Uterus (tissue), 4 donors: Measurements from ENCODE around the gene GATD1. TPM values are rescaled to one million over a fixed set of nuclear protein-coding genes. Genes with fewer than 3 reads are reported as not detected.

Experiments used
- DNase-seq, 2 donors: peaks; one replicate each; pipeline ENCODE4 v3.0.0-alpha.2; 2019 to 2020
- H3K27ac ChIP-seq, 2 donors: fragments of 200-600 bp; sonication (generic); 1 replicate in 1 of 2; 2 replicates in 1 of 2; pipeline ENCODE4 v1.5.1; 2016 to 2018
- H3K27me3 ChIP-seq, 2 donors: fragments of 200-600 bp; sonication (generic); one replicate each; pipeline ENCODE4 v1.5.1; 2018 to 2019; ENCODE audit warnings: control low read depth in 1 of 2
- H3K36me3 ChIP-seq, 2 donors: fragments of 200-600 bp; sonication (generic); one replicate each; pipeline ENCODE4 v1.5.1; 2019; ENCODE audit warnings: control low read depth in 1 of 2
- H3K4me1 ChIP-seq, 2 donors: fragments of 200-600 bp; sonication (generic); one replicate each; pipeline ENCODE4 v1.5.1; 2018 to 2019; ENCODE audit warnings: control low read depth in 1 of 2
- H3K4me3 ChIP-seq, 2 donors: fragments of 200-600 bp; sonication (generic); 1 replicate in 1 of 2; 2 replicates in 1 of 2; pipeline ENCODE4 v1.5.1; 2018 to 2019; ENCODE audit warnings: mild to moderate bottlenecking in 1 of 2
- H3K9me3 ChIP-seq, 2 donors: fragments of 200-600 bp; sonication (generic); one replicate each; pipeline ENCODE4 v1.5.1; 2019; ENCODE audit warnings: control low read depth in 1 of 2
- CTCF ChIP-seq, 4 experiments: fragments of 200-600 bp in 2 of 4; fragments of 450-650 bp in 2 of 4; sonication (generic) in 2 of 4; IDR thresholded peaks; one replicate each; pipeline ENCODE4 v1.5.1; 2016 to 2019; ENCODE audit warnings: antibody characterized with exemption in 4 of 4, mild to moderate bottlenecking in 2 of 4, moderate library complexity in 1 of 4
- POLR2A ChIP-seq, 2 donors: fragments of 450-650 bp; IDR thresholded peaks; one replicate each; pipeline ENCODE4 v1.6.1; 2016; ENCODE audit warnings: antibody characterized with exemption in 2 of 2, mild to moderate bottlenecking in 1 of 2, moderate library complexity in 1 of 2
- intact Hi-C: fragments of 100-400 bp; cut with DNase I; formaldehyde crosslinking; loops from one replicate; pipeline ENCODE4 v1.15.1; 2023; ENCODE audit warnings: low total_unique reads
- total RNA-seq, 4 donors: library from RNA; depleted of rRNA in 3 of 4; stranded (reverse); fragments of >200 nt in 3 of 4; gene quantifications; one replicate each; pipeline versions ENCODE4 v1.1.0 to v1.2.4, GENCODE V29; 2014 to 2023
- donor health status: DM: yes; HTN: yes; CAD: no.

GATD1 gene
- total RNA-seq, 4 donors from 2014 or later = 11.8 to 81.1 (median 29.3) TPM

DNA sequence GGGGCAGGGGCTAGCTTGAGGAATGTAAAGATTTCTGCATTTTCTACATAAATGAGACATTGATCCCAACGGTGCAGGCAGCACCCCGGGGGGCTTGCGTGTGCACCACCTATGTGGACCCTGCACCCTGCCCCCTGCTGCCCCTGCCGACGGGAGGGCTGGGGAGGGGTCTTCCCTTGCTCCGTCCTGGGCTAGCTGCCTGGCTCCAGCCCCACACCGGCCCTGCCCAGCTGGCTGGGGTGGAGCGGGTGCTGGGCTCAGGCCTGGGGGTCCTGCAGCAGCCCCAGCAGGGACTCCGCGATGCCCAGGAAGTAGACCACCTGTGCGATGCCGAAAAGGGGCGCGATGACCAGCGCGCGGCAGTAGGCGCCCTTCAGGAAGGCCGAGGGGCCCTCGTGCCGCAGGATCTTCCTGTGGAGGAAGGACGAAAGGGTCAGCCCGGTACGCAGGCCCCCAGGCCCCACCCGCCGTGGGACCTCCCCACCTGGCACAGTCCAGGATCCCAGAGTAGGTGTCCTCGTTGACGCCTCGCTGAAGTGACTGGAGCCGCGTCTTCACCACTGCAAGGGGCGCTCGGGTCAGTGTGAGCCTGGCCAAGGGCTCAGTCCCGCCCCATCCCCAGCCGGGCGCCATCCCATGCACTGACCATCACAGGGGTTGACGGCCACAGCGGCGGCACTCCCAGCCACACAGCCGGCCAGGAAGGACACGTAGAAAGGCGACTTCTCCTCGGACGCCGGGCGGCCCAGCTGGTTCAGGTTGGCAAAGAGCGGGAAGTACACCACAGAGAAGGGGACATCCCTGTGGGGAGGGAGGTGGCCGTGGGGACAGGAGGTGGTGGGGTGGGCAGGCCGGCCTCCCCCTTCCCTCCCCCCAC is 14.6 kb upstream of the GATD1 start:
- Histone ChIP-seq H3K4me1 (peaks cover 6 to 18% of the 10 kb centered on the region in 2 donors), H3K36me3 (no peaks in the 10 kb centered on the region), H3K9me3 (no peaks in the 10 kb centered on the region), H3K27me3 (peaks cover 0 to 4% of the 10 kb centered on the region in 2 donors), H3K4me3 (no peak overlapping the region), H3K27ac (no peak overlapping the region)
- no peak for TF ChIP-seq POLR2A (IDR thresholded peaks at IDR 0.05)
- no peak for TF ChIP-seq CTCF (IDR thresholded peaks at IDR 0.05)
- intact Hi-C loops = no loop called here
- DNase-seq = no peak

DNA sequence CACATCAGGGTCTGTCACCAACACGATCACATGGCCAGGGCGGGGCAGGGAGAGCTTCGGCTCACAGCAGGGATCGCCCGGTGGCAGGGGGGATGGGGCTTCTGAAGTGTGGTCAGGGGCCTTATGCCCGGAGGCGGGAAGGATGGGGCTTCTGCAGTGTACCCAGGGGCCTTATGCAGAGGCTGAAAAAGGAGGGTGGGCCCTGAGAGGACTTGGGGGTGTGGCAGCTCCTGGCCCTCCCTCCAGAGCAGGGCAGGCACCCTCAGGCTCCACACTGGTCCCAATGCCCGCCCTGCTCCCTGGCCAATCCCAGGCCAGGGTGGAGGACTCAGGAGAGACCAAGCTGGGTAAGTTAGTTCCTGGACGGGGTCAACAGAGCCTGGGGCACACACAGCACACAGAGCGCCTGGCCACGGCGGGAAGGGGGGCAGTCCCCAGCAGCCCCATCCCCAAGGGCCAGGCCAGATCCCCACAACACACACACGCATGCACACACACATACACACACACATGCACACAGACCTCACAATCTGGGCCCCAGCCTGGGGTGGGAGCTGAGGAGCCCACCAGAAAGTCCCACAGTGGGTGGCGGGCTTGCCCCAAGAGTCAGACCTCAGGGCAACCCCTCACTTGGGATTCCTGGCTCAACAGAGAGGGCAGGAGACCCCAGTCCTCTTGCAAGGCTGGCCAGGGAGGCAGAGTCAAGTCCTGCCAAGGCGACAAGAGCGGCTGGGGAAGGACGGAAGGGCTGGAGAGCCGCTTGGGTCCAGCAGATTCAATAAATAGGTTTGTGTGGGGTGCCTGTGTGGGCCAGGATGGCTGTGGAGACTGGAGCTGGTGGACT is 13.7 kb upstream of the GATD1 start:
- DNase-seq = no peak
- no peaks in the 10 kb centered on the region for H3K9me3 ChIP-seq
- no peak overlapping the region for H3K27ac ChIP-seq
- no peaks in the 10 kb centered on the region for H3K36me3 ChIP-seq
- no peak overlapping the region for H3K4me3 ChIP-seq
- intact Hi-C loops = no loop called here
- peaks cover 0 to 11% of the 10 kb centered on the region in 2 donors for H3K4me1 ChIP-seq
- peaks cover 0 to 4% of the 10 kb centered on the region in 2 donors for H3K27me3 ChIP-seq
- no peak for TF ChIP-seq CTCF (IDR thresholded peaks at IDR 0.05)
- TF ChIP-seq POLR2A (IDR thresholded peaks at IDR 0.05) = no peak

GRCh38 chr11:789943-790342 is 12.7 kb upstream of the GATD1 start, which contains the start of gene CEND1:
Gene CEND1 (minus strand): TSS chr11:790090. CDS start chr11:788576, 1,514 bp downstream.
- intact Hi-C loops = no loop called here
- H3K4me3 ChIP-seq = no peak within 1 kb of the TSS
- H3K4me1 ChIP-seq = peaks cover 0 to 2% of the 10 kb centered on the region in 2 donors
- H3K27ac ChIP-seq = no peak within 1 kb of the TSS
- peaks cover 0 to 4% of the 10 kb centered on the region in 2 donors for H3K27me3 ChIP-seq
- no peaks in the 10 kb centered on the region for H3K9me3 ChIP-seq
- DNase-seq = peak in 1 of 2 donors; percentile 56
- H3K36me3 ChIP-seq = no peaks in the 10 kb centered on the region
- TF ChIP-seq CTCF (IDR thresholded peaks at IDR 0.05) (no peak), POLR2A (IDR thresholded peaks at IDR 0.05) (no peak)

DNA sequence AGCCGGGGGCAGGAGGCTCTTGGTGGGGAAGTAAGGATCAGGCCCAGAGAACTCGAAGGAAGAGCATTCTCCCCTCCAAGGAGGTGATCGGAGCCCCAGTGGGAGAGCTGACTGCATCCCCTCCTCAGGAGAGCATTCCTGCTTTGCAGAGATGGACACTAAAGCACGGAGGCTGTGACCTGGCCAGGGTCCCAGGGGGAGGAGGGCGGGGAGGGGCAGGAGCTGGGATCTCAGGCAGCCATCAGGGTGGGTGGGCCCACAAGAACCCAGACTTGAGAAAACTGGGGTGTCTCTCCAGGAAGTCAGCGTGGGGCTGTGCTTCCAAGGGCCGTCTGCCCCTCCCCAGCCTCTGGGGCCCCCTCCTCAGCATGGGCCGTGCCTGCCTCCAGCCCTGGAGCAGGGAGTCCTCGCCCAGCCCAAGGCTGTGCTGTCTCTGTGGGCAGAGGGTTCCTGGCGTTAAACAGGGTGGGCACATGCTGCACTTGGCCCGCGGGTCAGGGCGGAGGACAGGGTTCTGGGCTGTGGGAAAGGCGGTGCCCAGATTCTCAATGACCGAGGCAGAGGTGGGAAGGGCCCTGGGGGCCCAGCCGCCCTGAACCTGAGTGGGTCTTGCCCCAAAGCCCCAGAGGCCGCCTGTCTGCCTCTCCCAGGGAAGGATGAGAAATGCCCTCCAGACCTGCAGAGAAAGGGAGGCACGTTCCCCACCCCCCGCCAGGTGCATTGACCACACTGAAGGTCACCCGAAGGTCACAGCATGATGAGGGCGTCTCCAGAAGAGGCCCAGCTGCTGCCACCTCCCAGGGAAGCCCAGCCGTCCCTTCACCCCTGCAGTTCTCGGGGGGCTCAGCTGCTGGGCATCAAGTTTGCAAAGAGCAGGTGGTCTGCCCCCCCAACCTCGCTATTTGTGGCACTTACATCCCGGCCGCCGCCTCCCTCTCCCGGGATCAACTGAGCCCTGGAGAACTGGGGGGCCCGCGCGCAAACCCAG is 12.0 kb upstream of the GATD1 start:
- H3K36me3 ChIP-seq = no peaks in the 10 kb centered on the region
- intact Hi-C loops = no loop called here
- H3K4me3 ChIP-seq = no peak overlapping the region
- TF ChIP-seq POLR2A (IDR thresholded peaks at IDR 0.05) (no peak), CTCF (IDR thresholded peaks at IDR 0.05) (no peak)
- H3K27me3 ChIP-seq = peaks cover 0 to 4% of the 10 kb centered on the region in 2 donors
- H3K27ac ChIP-seq = no peak overlapping the region
- H3K9me3 ChIP-seq = no peaks in the 10 kb centered on the region
- no peaks in the 10 kb centered on the region for H3K4me1 ChIP-seq
- no peak for DNase-seq
